Measurements from ENCODE around the gene PRSS38. TPM values are rescaled to one million over a fixed set of nuclear protein-coding genes. Genes with fewer than 3 reads are reported as not detected.

Gene PRSS38
- total RNA-seq, 2 donors from 2014 or later, result 3.0 TPM; not detected in 1

DNA sequence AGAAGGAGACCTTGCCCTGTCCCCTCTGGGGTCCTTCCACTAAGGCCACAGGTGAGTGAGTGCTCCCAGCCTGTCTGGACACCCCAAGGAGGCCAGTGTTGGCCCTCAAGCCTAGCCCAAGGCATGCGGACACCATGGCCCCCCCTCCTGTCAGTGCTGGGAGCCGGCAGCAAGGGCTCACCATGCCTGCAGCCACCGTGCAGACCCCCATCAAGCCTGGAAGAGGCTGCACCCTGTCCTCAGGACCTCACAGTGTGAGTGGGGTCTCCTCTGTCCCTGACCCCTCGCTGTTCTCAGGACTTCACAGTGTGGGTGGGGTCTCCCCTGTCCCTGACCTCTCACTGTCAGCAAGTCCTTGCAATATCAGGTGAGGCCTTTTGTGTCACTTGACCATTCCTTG, 33.2 kb upstream of the PRSS38 start:
- Histone ChIP-seq H3K4me3 (no peak overlapping the region), H3K9me3 (no peaks in the 10 kb centered on the region), H3K4me1 (replicated peaks) (peaks cover 9% of the 10 kb centered on the region), H3K36me3 (no peaks in the 10 kb centered on the region), H3K27ac (no peak overlapping the region), H3K27me3 (replicated peaks; ENCODE audit: insufficient read depth) (no peaks in the 10 kb centered on the region)
- WGBS, result 78% methylated on average over 4 of the region's 4 CpGs
- no peak for TF ChIP-seq POLR2A (IDR thresholded peaks at IDR 0.05)
- no peak for TF ChIP-seq CTCF (IDR thresholded peaks at IDR 0.05)
- TF ChIP-seq POLR2AphosphoS5 (IDR thresholded peaks at IDR 0.05), result no peak
- DNase-seq (ENCODE audit: low spot score), result no peak
- intact Hi-C loops (cut with DNase I), result no loop called here

DNA sequence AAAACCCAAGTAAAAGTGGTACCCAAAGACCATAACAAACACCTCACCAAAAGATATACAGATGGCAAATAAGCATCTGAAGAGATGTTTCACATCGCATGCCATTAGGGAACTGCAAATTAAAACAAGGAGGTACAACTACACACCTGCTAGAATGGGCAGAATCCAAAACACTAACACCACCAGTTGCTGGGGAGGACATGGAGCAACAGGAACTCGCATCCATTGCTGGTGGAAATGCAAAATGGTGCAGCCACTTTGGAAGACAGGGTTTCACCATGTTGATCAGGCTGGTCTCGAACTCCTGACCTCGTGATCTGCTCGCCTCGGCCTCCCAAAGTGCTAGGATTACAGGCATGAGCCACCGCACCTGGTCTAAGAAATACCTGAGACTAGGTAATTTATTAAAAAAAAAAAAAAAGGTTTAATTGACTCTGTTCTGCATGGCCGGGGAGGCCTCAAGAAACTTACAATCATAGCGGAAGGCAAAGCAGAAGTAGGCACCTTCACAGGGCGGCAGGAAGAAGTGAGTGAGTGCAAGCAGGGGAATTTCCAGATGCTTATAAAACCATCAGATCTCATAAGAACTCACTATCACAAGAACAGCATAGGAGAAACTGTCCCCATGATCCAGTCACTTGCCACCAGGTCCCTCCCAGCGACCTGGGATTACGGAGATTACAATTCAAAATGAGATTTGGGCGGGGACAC, 30.2 kb upstream of the PRSS38 start:
- no peaks in the 10 kb centered on the region for H3K27me3 ChIP-seq (replicated peaks; ENCODE audit: insufficient read depth)
- TF ChIP-seq CTCF (IDR thresholded peaks at IDR 0.05) (no peak), POLR2A (IDR thresholded peaks at IDR 0.05) (no peak), POLR2AphosphoS5 (IDR thresholded peaks at IDR 0.05) (no peak)
- H3K4me1 ChIP-seq (replicated peaks), result peaks cover 11% of the 10 kb centered on the region
- no peaks in the 10 kb centered on the region for H3K9me3 ChIP-seq
- H3K4me3 ChIP-seq, result no peak overlapping the region
- intact Hi-C loops (cut with DNase I), result loop anchor here (5.0 kb wide), 1 partner anchor 102 kb away; no protein-coding TSS in a partner anchor
- H3K36me3 ChIP-seq, result no peaks in the 10 kb centered on the region
- DNase-seq (ENCODE audit: low spot score), result no peak
- no peak overlapping the region for H3K27ac ChIP-seq
- WGBS, result 94% methylated on average over 13 of the region's 13 CpGs

DNA sequence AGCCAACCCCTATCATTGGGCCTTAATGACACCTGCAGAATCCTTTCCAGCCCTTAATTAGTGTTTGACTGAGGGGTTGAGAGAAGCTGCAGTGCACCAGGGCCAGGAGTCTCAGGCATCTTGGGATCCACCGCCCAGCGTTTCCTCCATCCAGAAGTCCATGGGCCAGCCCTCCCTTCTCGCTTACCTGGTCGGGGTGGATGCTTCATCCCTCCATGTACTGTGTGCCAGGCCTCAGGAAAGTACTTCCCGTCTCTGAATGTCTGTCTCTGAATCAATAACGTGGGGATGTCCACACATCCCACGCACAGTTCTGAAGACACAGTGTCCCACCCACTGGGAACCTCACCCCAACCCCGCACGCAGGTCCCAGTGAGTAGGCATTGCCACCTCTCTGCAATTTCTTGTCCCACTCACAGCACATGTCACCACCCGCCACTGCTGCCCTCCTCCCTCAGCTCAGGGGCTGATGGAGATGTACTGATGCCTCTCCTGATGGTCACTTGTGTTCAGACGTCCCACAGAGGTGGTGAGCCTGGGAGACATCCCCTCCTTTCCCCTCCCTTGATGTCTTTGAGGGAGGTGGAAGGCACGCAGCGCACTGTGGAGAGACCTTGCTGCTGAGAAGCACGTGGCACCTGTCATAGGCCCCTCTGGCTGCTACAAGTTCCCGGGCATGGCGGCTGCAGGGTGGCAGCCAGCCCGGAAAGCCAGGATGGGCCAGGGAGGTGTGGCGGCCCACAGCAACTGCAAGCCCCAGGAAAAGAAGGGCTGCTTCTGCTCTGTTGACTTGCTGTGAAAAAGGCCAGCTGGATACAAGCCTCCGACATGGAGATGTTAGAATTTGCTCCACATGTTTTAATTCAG, 29.4 kb upstream of the PRSS38 start:
- intact Hi-C loops (cut with DNase I), result loop anchor here (5.0 kb wide), 1 partner anchor 101 kb away; no protein-coding TSS in a partner anchor
- DNase-seq (ENCODE audit: low spot score), result no peak
- Histone ChIP-seq H3K9me3 (no peaks in the 10 kb centered on the region), H3K27ac (no peak overlapping the region), H3K4me1 (replicated peaks) (peaks cover 11% of the 10 kb centered on the region), H3K36me3 (no peaks in the 10 kb centered on the region), H3K27me3 (replicated peaks; ENCODE audit: insufficient read depth) (no peaks in the 10 kb centered on the region), H3K4me3 (no peak overlapping the region)
- 42% methylated on average over 19 of the region's 19 CpGs for WGBS
- no peak for TF ChIP-seq POLR2AphosphoS5 (IDR thresholded peaks at IDR 0.05)
- TF ChIP-seq CTCF (IDR thresholded peaks at IDR 0.05), result no peak
- no peak for TF ChIP-seq POLR2A (IDR thresholded peaks at IDR 0.05)

DNA sequence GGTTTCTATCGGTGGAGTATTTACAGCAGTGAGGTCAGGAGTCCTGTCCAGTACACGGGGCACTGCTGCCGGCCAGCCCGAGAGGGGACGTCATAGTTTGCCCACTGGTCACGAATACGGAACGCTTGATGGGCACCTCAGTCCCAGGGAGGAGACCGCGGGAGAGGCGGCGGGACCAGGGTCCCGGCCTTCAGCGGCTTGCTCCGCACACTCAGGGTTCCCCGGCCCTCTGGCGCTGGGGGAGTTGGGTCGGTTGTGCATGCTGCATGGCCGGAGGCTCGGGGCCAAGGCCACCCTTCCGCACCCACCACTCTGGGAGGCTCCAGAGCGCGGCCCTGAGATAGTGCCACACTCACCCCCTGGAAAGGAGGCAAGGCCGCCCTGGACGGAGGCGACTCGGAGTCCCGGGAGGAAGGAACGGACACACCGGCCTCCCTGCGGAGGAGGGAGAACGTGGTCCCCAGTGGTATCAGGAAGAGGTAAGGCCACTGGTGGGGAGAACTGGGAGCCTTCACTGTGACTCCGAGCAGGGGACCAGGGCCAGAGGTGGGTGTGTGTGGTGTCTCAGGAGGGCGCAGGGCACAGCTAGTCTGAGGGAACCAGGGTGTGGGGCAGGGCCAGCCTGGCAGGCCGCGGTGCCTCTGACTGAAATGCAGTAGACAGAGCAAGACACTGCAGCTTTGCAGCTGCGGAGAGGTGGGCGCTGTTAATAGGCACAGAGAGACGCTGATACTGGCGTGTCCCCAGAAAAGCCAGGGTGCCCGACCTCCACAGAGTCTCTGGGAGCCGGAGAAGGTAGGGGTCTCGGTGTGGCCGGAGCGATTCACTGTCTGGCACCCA, 28.6 kb upstream of the PRSS38 start:
- Histone ChIP-seq H3K4me3 (peak overlapping the region; percentile 39 to 53), H3K27ac (peak overlapping the region; percentile 78 to 79), H3K9me3 (no peaks in the 10 kb centered on the region), H3K36me3 (no peaks in the 10 kb centered on the region), H3K4me1 (replicated peaks) (peaks cover 11% of the 10 kb centered on the region), H3K27me3 (replicated peaks; ENCODE audit: insufficient read depth) (no peaks in the 10 kb centered on the region)
- TF ChIP-seq POLR2A (IDR thresholded peaks at IDR 0.05), result no peak
- no peak for TF ChIP-seq CTCF (IDR thresholded peaks at IDR 0.05)
- TF ChIP-seq POLR2AphosphoS5 (IDR thresholded peaks at IDR 0.05), result no peak
- WGBS, result 25% methylated on average over 29 of the region's 45 CpGs
- DNase-seq (ENCODE audit: low spot score), result no peak
- intact Hi-C loops (cut with DNase I), result loop anchor here (5.0 kb wide), 1 partner anchor 100 kb away; no protein-coding TSS in a partner anchor

Data from prostate gland (tissue), 2 donors.